ENCODE results near the gene APBA1.

Gene APBA1

DNA sequence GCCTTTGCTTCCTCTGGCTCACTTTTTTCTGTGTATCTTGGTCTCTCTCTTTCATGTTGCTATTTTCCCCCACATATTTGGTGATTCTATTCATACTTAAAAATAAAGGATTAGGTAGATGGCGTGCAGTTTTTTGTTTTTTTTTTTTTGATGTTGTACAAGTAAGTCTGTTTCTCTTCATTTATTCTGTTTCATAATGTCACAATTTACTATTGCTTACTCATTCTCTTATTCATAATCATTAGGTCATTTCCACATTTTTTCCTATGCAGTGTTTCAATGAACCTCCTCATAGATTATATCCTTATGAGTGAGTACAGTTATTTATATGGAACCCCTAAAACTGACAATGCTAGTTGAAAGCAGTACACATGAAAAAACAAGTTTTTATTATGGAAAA, 136.3 kb downstream of the APBA1 start:
- no peaks in the 10 kb centered on the region for H3K36me3 ChIP-seq (ENCODE audit: control insufficient read depth, low read length)
- no peak for TF ChIP-seq EZH2phosphoT487 (IDR thresholded peaks at IDR 0.05; ENCODE audit: borderline replicate concordance, low read length)
- TF ChIP-seq, protein P1, sequence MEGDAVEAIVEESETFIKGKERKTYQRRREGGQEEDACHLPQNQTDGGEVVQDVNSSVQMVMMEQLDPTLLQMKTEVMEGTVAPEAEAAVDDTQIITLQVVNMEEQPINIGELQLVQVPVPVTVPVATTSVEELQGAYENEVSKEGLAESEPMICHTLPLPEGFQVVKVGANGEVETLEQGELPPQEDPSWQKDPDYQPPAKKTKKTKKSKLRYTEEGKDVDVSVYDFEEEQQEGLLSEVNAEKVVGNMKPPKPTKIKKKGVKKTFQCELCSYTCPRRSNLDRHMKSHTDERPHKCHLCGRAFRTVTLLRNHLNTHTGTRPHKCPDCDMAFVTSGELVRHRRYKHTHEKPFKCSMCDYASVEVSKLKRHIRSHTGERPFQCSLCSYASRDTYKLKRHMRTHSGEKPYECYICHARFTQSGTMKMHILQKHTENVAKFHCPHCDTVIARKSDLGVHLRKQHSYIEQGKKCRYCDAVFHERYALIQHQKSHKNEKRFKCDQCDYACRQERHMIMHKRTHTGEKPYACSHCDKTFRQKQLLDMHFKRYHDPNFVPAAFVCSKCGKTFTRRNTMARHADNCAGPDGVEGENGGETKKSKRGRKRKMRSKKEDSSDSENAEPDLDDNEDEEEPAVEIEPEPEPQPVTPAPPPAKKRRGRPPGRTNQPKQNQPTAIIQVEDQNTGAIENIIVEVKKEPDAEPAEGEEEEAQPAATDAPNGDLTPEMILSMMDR (IDR thresholded peaks at IDR 0.05; ENCODE audit: low read depth, low read length, poor library complexity, severe bottlenecking) = no peak
- H3K27me3 ChIP-seq (ENCODE audit: control insufficient read depth, low read length) = peaks cover 7% of the 10 kb centered on the region; the same call in 1 of the 2 replicates
- no peaks in the 10 kb centered on the region for H3F3A ChIP-seq (ENCODE audit: control insufficient read depth, insufficient read depth)
- no peak overlapping the region for H3K4me2 ChIP-seq (ENCODE audit: low read length)
- no peaks in the 10 kb centered on the region for H3K9me3 ChIP-seq (ENCODE audit: control insufficient read depth, insufficient read depth, low read length)
- no peak overlapping the region for H3K4me3 ChIP-seq (ENCODE audit: low read length)
- H3K27ac ChIP-seq (ENCODE audit: low read depth, low read length) = no peak overlapping the region
- no peaks in the 10 kb centered on the region for H4K20me1 ChIP-seq (ENCODE audit: control insufficient read depth, insufficient read depth, low read depth, low read length)
- no peaks in the 10 kb centered on the region for H3K4me1 ChIP-seq (ENCODE audit: control insufficient read depth, low read length)
- no peaks in the 10 kb centered on the region for H3K9me2 ChIP-seq (replicated peaks; ENCODE audit: control insufficient read depth, low read length)
- H3K79me2 ChIP-seq (ENCODE audit: control insufficient read depth, low read length) = no peaks in the 10 kb centered on the region

DNA sequence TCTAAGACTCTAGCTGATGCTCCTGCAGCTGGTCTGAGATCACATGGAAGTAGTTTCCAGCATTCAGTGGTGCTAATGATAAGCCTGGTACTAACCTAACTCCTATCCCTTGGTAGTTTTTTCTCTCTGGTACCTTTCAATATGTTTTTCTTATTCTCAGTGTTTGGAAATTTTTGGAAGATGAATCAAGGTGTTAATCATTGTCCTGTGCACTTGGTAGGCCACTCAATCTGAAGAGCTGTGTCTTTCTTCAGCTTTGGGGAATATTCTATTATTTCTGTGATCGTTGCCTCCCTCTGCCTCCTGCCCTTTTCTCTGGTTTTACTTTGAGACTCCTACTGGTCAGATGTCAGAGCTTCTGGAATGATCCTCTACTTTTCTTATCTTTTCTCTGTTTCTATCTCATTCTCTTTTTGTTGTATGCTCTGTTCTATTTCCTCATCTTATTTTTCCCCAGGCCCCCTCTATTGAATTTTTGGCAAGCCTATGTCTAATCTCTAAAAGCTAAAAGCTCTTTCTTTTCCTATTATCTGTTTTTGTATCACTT, 136.8 kb downstream of the APBA1 start:
- Histone ChIP-seq H3K36me3 (ENCODE audit: control insufficient read depth, low read length) (no peaks in the 10 kb centered on the region), H3K9me2 (replicated peaks; ENCODE audit: control insufficient read depth, low read length) (no peaks in the 10 kb centered on the region), H3K4me2 (ENCODE audit: low read length) (no peak overlapping the region), H3K27me3 (ENCODE audit: control insufficient read depth, low read length) (peaks cover 7% of the 10 kb centered on the region; the same call in 1 of the 2 replicates), H3K4me1 (ENCODE audit: control insufficient read depth, low read length) (no peaks in the 10 kb centered on the region), H3K27ac (ENCODE audit: low read depth, low read length) (no peak overlapping the region), H3K9me3 (ENCODE audit: control insufficient read depth, insufficient read depth, low read length) (no peaks in the 10 kb centered on the region), H3K4me3 (ENCODE audit: low read length) (no peak overlapping the region), H3K79me2 (ENCODE audit: control insufficient read depth, low read length) (no peaks in the 10 kb centered on the region), H3F3A (ENCODE audit: control insufficient read depth, insufficient read depth) (no peaks in the 10 kb centered on the region), H4K20me1 (ENCODE audit: control insufficient read depth, insufficient read depth, low read depth, low read length) (no peaks in the 10 kb centered on the region)
- TF ChIP-seq, protein P1 (IDR thresholded peaks at IDR 0.05; ENCODE audit: low read depth, low read length, poor library complexity, severe bottlenecking) = no peak
- no peak for TF ChIP-seq EZH2phosphoT487 (IDR thresholded peaks at IDR 0.05; ENCODE audit: borderline replicate concordance, low read length)

DNA sequence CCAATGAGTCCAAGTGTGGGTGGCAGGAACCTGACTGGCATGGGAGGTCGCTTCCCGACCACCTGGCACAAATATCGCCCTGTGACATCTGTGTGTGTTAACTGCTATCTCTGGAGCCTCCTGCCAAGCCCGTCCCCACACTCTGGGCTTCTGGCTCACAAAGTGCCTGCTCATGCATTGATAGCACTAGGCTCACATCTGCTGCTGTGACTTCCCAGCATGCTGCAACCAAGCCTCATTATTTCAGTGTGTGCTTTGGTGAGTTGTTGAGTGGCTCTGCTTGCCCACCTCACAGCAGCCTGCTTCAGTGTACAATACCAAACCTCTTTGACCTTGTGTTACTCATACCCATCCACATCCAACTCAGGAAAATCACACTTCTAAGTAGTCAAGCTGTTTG, 139.8 kb downstream of the APBA1 start:
- no peak for TF ChIP-seq EZH2phosphoT487 (IDR thresholded peaks at IDR 0.05; ENCODE audit: borderline replicate concordance, low read length)
- TF ChIP-seq, protein P1 (IDR thresholded peaks at IDR 0.05; ENCODE audit: low read depth, low read length, poor library complexity, severe bottlenecking) = no peak

More for the DNA sequence above, 139.8 kb downstream of the APBA1 start:
- Histone ChIP-seq H3K27ac (ENCODE audit: low read depth, low read length) (no peak overlapping the region), H3K9me3 (ENCODE audit: control insufficient read depth, insufficient read depth, low read length) (no peaks in the 10 kb centered on the region), H3K4me3 (ENCODE audit: low read length) (no peak overlapping the region), H3K4me1 (ENCODE audit: control insufficient read depth, low read length) (no peaks in the 10 kb centered on the region), H3K36me3 (ENCODE audit: control insufficient read depth, low read length) (no peaks in the 10 kb centered on the region), H3F3A (ENCODE audit: control insufficient read depth, insufficient read depth) (no peaks in the 10 kb centered on the region), H3K9me2 (replicated peaks; ENCODE audit: control insufficient read depth, low read length) (no peaks in the 10 kb centered on the region), H3K79me2 (ENCODE audit: control insufficient read depth, low read length) (no peaks in the 10 kb centered on the region), H3K4me2 (ENCODE audit: low read length) (no peak overlapping the region), H3K27me3 (ENCODE audit: control insufficient read depth, low read length) (no peaks in the 10 kb centered on the region), H4K20me1 (ENCODE audit: control insufficient read depth, insufficient read depth, low read depth, low read length) (no peaks in the 10 kb centered on the region)
